K562 (cell line): Measurements from ENCODE around the gene SVBP. TPM values are rescaled to one million over a fixed set of nuclear protein-coding genes. Genes with fewer than 3 reads are reported as not detected.

ENCODE experiments used
- CBX3 ChIP-seq, 2 experiments: IDR thresholded peaks; 1 replicate in 1 of 2; 2 replicates in 1 of 2; pipeline ENCODE4 v1.6.1; 2012; ENCODE audit warnings: inconsistent platforms in 2 of 2, low read length in 2 of 2, borderline replicate concordance in 1 of 2, control low read depth in 1 of 2
- CREB1 ChIP-seq, 2 experiments: sonication (generic) in 1 of 2; formaldehyde crosslinking in 1 of 2; IDR thresholded peaks; 2 replicates each; pipeline versions ENCODE4 v1.6.1 to v1.8.0; 2012 to 2022; ENCODE audit warnings: inconsistent platforms in 1 of 2, mild to moderate bottlenecking in 1 of 2, missing genetic modification reagents in 1 of 2, moderate library complexity in 1 of 2
- DPF2 ChIP-seq: fragments of 450-650 bp; IDR thresholded peaks from 2 replicates; pipeline ENCODE4 v1.6.1; 2016
- MCM2 ChIP-seq: fragments of 450-650 bp; IDR thresholded peaks from 2 replicates; pipeline ENCODE4 v1.6.1; 2017; ENCODE audit warnings: low read depth, mild to moderate bottlenecking
- NFE2L1 ChIP-seq: fragments of 450-650 bp; IDR thresholded peaks from 2 replicates; pipeline ENCODE4 v1.6.1; 2016; ENCODE audit warnings: missing genetic modification characterization, low read depth, mild to moderate bottlenecking, missing compliant biosample characterization, moderate library complexity, borderline replicate concordance
- RBM25 ChIP-seq: fragments of 200-400 bp; formaldehyde crosslinking; IDR thresholded peaks from 2 replicates; pipeline ENCODE4 v1.6.1; 2018; ENCODE audit warnings: low read length, low read depth, moderate library complexity; ENCODE audit not compliant: severe bottlenecking
- SIX5 ChIP-seq, 2 experiments: IDR thresholded peaks; 2 replicates each; pipeline ENCODE4 v1.6.1; 2011; ENCODE audit warnings: low read length in 2 of 2, borderline replicate concordance in 1 of 2, low read depth in 1 of 2, mild to moderate bottlenecking in 1 of 2, moderate library complexity in 1 of 2; ENCODE audit not compliant: insufficient read depth in 1 of 2
- SMARCE1 ChIP-seq: fragments of 450-650 bp; IDR thresholded peaks from 2 replicates; pipeline ENCODE4 v1.7.1; 2016; ENCODE audit warnings: mild to moderate bottlenecking
- TOE1 ChIP-seq, 2 experiments: fragments of 450-650 bp in 1 of 2; sonication (generic) in 1 of 2; formaldehyde crosslinking in 1 of 2; IDR thresholded peaks; 2 replicates each; pipeline versions ENCODE4 v1.7.1 to v1.8.0; 2016 to 2022; ENCODE audit warnings: borderline replicate concordance in 2 of 2, mild to moderate bottlenecking in 2 of 2, antibody characterized with exemption in 1 of 2, inconsistent platforms in 1 of 2, low read depth in 1 of 2, missing genetic modification reagents in 1 of 2, moderate library complexity in 1 of 2
- ZNF146 ChIP-seq: IDR thresholded peaks from one replicate; pipeline ENCODE4 v1.6.1; 2018; ENCODE audit warnings: missing compliant biosample characterization; ENCODE audit not compliant: unreplicated experiment
- polyA plus RNA-seq, 8 experiments: library from polyadenylated mRNA; depleted of rRNA in 4 of 8; stranded (reverse) in 5 of 8; unstranded in 3 of 8; fragments of >200 nt; fragmentation: Nextera tagmentation in 2 of 8; fragmentation: Illumina TruSeq in 1 of 8; extraction: Ambion mirVana in 2 of 8; extraction: Trizol in 1 of 8; gene quantifications; 2 replicates each; pipeline versions ENCODE4 v1.2.1 to v1.2.3, GENCODE V29; 2011 to 2014; ENCODE audit warnings: inconsistent platforms in 1 of 8, missing spikeins in 1 of 8
- total RNA-seq, 7 experiments: library from RNA; depleted of rRNA in 6 of 7; stranded (reverse); fragments of >200 nt in 6 of 7; fragmentation: Illumina TruSeq in 2 of 7; extraction: Trizol in 2 of 7; gene quantifications; 2 replicates each; pipeline versions ENCODE4 v1.2.1 to v1.2.3, GENCODE V29; 2011 to 2021; ENCODE audit warnings: low replicate concordance in 1 of 7
- TF ChIP-seq, protein P1 (sequence below): fragments of 450-650 bp; IDR thresholded peaks from 2 replicates; pipeline ENCODE4 v1.6.1; 2016
- TF ChIP-seq, protein P2 (sequence below), 2 experiments: fragments of 450-650 bp; conservative IDR thresholded peaks; 2 replicates each; pipeline ENCODE4 v1.6.1; 2017; ENCODE audit warnings: mild to moderate bottlenecking in 2 of 2, moderate library complexity in 2 of 2
- TF ChIP-seq, protein P3 (sequence below), 2 experiments: fragments of 450-650 bp; formaldehyde crosslinking in 1 of 2; IDR thresholded peaks; 2 replicates each; pipeline versions ENCODE4 v1.4.0 to v1.6.1; 2014 to 2020; ENCODE audit warnings: mild to moderate bottlenecking in 2 of 2, borderline replicate concordance in 1 of 2, low read depth in 1 of 2

The SVBP gene
- total and polyA plus RNA-seq, 9 of the 15 experiments (the other 6 are each of a cell fraction or from before 2014, with no cell fraction given), result 31.7 to 49.7 (median 40.0) TPM

GRCh38 chr1:42846257-42847110 is 29.3 kb upstream of the SVBP start, which contains the start of gene ZNF691 (continued):
- peak; percentile 59 for TF ChIP-seq DPF2
- peak in 1 of 2 experiments; percentile 19; a peak in 1 of 3 replicates for TF ChIP-seq CBX3 (IDR thresholded peaks at IDR 0.05; ENCODE audit: borderline replicate concordance in 1 of 2, low read length in 2 of 2)
- peak; percentile 98 for TF ChIP-seq RBM25
- no peak for TF ChIP-seq ZNF146
- TF ChIP-seq, protein P1, sequence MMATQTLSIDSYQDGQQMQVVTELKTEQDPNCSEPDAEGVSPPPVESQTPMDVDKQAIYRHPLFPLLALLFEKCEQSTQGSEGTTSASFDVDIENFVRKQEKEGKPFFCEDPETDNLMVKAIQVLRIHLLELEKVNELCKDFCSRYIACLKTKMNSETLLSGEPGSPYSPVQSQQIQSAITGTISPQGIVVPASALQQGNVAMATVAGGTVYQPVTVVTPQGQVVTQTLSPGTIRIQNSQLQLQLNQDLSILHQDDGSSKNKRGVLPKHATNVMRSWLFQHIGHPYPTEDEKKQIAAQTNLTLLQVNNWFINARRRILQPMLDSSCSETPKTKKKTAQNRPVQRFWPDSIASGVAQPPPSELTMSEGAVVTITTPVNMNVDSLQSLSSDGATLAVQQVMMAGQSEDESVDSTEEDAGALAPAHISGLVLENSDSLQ, result peak; percentile 100
- TF ChIP-seq, protein P2, sequence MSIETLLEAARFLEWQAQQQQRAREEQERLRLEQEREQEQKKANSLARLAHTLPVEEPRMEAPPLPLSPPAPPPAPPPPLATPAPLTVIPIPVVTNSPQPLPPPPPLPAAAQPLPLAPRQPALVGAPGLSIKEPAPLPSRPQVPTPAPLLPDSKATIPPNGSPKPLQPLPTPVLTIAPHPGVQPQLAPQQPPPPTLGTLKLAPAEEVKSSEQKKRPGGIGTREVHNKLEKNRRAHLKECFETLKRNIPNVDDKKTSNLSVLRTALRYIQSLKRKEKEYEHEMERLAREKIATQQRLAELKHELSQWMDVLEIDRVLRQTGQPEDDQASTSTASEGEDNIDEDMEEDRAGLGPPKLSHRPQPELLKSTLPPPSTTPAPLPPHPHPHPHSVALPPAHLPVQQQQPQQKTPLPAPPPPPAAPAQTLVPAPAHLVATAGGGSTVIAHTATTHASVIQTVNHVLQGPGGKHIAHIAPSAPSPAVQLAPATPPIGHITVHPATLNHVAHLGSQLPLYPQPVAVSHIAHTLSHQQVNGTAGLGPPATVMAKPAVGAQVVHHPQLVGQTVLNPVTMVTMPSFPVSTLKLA (conservative IDR thresholded peaks at IDR 0.05), result peak in 1 of 2 experiments; percentile 55; a peak in 2 of 4 replicates
- TF ChIP-seq SIX5 (IDR thresholded peaks at IDR 0.05; ENCODE audit: borderline replicate concordance in 1 of 2, insufficient read depth in 1 of 2, low read depth in 1 of 2, low read length in 2 of 2), result peak; percentile 90 to 91
- TF ChIP-seq, protein P3, sequence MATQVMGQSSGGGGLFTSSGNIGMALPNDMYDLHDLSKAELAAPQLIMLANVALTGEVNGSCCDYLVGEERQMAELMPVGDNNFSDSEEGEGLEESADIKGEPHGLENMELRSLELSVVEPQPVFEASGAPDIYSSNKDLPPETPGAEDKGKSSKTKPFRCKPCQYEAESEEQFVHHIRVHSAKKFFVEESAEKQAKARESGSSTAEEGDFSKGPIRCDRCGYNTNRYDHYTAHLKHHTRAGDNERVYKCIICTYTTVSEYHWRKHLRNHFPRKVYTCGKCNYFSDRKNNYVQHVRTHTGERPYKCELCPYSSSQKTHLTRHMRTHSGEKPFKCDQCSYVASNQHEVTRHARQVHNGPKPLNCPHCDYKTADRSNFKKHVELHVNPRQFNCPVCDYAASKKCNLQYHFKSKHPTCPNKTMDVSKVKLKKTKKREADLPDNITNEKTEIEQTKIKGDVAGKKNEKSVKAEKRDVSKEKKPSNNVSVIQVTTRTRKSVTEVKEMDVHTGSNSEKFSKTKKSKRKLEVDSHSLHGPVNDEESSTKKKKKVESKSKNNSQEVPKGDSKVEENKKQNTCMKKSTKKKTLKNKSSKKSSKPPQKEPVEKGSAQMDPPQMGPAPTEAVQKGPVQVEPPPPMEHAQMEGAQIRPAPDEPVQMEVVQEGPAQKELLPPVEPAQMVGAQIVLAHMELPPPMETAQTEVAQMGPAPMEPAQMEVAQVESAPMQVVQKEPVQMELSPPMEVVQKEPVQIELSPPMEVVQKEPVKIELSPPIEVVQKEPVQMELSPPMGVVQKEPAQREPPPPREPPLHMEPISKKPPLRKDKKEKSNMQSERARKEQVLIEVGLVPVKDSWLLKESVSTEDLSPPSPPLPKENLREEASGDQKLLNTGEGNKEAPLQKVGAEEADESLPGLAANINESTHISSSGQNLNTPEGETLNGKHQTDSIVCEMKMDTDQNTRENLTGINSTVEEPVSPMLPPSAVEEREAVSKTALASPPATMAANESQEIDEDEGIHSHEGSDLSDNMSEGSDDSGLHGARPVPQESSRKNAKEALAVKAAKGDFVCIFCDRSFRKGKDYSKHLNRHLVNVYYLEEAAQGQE (IDR thresholded peaks at IDR 0.05; ENCODE audit: borderline replicate concordance), result peak; percentile 32; the same call in 1 of the 2 replicates
- TF ChIP-seq, protein P3 (CRISPR knock-in tag; IDR thresholded peaks at IDR 0.05; ENCODE audit: low read depth), result 0 out of 2 replicates have a peak, but pooled peaks have one; percentile 65
- peak; percentile 66; the same call in 1 of the 2 replicates for TF ChIP-seq TOE1 (IDR thresholded peaks at IDR 0.05; ENCODE audit: borderline replicate concordance)
- no peak for TF ChIP-seq TOE1 (CRISPR knock-in tag; IDR thresholded peaks at IDR 0.05; ENCODE audit: borderline replicate concordance, low read depth)
- peak; percentile 60 for TF ChIP-seq CREB1 (IDR thresholded peaks at IDR 0.05)
- peak; percentile 79; the same call in 1 of the 2 replicates for TF ChIP-seq CREB1 (CRISPR knock-in tag; IDR thresholded peaks at IDR 0.05)
- peak; percentile 63; the same call in 1 of the 2 replicates for TF ChIP-seq SMARCE1
- no peak for TF ChIP-seq NFE2L1 (tag)
- no peak for TF ChIP-seq MCM2
